M059J (cell line): ENCODE data around the gene LEP. TPM values are rescaled to one million over a fixed set of nuclear protein-coding genes. Genes with fewer than 3 reads are reported as not detected.

Experiments
- DNase-seq: peaks from one replicate; pipeline ENCODE4 v3.0.0-alpha.2; 2012; ENCODE audit warnings: low read depth
- total RNA-seq: library from RNA; depleted of rRNA; stranded (reverse); fragments of >200 nt; shearing (Covaris generic); gene quantifications from 2 replicates; pipeline ENCODE4 v1.2.3, GENCODE V29; 2014

Gene LEP
- total RNA-seq, 1 experiment from 2014 or later, result not detected

- no peak for DNase-seq
Observed at GRCh38 chr7:128247108-128247507, 6.0 kb downstream of the LEP start.

- DNase-seq, result peak; percentile 47
Observed at GRCh38 chr7:128247640-128248194, 6.6 kb downstream of the LEP start.

GRCh38 chr7:128251337-128251736 lies 10.3 kb downstream of the LEP start:
- DNase-seq, result no peak

GRCh38 chr7:128253701-128254100 lies 12.6 kb downstream of the LEP start:
- no peak for DNase-seq

GRCh38 chr7:128254470-128254869 lies 13.4 kb downstream of the LEP start:
- peak; percentile 7 for DNase-seq

GRCh38 chr7:128255271-128255670 lies 14.2 kb downstream of the LEP start:
- no peak for DNase-seq

- no peak for DNase-seq
Observed at GRCh38 chr7:128257458-128257857, 16.4 kb downstream of the LEP start.

GRCh38 chr7:128259131-128260061 lies 18.3 kb downstream of the LEP start:
- peak; percentile 5 for DNase-seq

- no peak for DNase-seq
Observed at GRCh38 chr7:128260069-128260795, 19.2 kb downstream of the LEP start.

- DNase-seq, result no peak
Observed at GRCh38 chr7:128262273-128263028, 21.4 kb downstream of the LEP start.

- no peak for DNase-seq
Observed at GRCh38 chr7:128263420-128263819, 22.3 kb downstream of the LEP start.

- DNase-seq, result no peak
Observed at GRCh38 chr7:128264477-128264876, 23.4 kb downstream of the LEP start.

- no peak for DNase-seq
Observed at GRCh38 chr7:128265156-128265905, 24.3 kb downstream of the LEP start.

- DNase-seq, result no peak
Observed at GRCh38 chr7:128265906-128266300, 24.8 kb downstream of the LEP start.

- no peak for DNase-seq
Observed at GRCh38 chr7:128266529-128266882, 25.4 kb downstream of the LEP start.

- peak; percentile 72 for DNase-seq
Observed at GRCh38 chr7:128266883-128267594, 26.0 kb downstream of the LEP start.

GRCh38 chr7:128267595-128267924 lies 26.5 kb downstream of the LEP start:
- peak; percentile 9 for DNase-seq

GRCh38 chr7:128268233-128268632 lies 27.2 kb downstream of the LEP start:
- no peak for DNase-seq

- DNase-seq, result peak; percentile 4
Observed at GRCh38 chr7:128270826-128271272, 29.8 kb downstream of the LEP start.

- no peak for DNase-seq
Observed at GRCh38 chr7:128271471-128271941, 30.4 kb downstream of the LEP start.
